Pericardium fibroblast (primary cell): ENCODE results near the gene ANXA4. TPM values are rescaled to one million over a fixed set of nuclear protein-coding genes. Genes with fewer than 3 reads are reported as not detected.

Source experiments
- total RNA-seq: library from RNA; depleted of rRNA; stranded (reverse); fragments of >200 nt; gene quantifications from 2 replicates; pipeline ENCODE4 v1.2.3, GENCODE V29; 2015

Gene ANXA4
- 61.2 and 91.4 TPM in 2 replicates for total RNA-seq

GRCh38 chr2:69741575-69742321, at the start of gene ANXA4:
Gene ANXA4 (plus strand): TSS chr2:69742134. CDS start chr2:69781566, 39,432 bp downstream.

GRCh38 chr2:69829256-69830044, 87.5 kb downstream of the ANXA4 start, which contains the start of gene GMCL1:
Gene GMCL1 (plus strand): TSS chr2:69829660. CDS start chr2:69829893, 233 bp downstream.

Other genes starting within 250 kb of the ANXA4 start
- 22.9 and 30.3 TPM in 2 replicates for gene AAK1, start 98.4 kb upstream of the ANXA4 start, total RNA-seq
- gene GMCL1, start 87.5 kb downstream of the ANXA4 start, total RNA-seq, result 5.5 and 9.6 TPM in 2 replicates
- gene SNRNP27, start 151.8 kb downstream of the ANXA4 start, total RNA-seq, result 22.2 and 41.2 TPM in 2 replicates
- gene MXD1, start 173.0 kb downstream of the ANXA4 start, total RNA-seq, result 4.8 and 6.0 TPM in 2 replicates
- 0.70 and 0.77 TPM in 2 replicates for gene ASPRV1, start 219.5 kb downstream of the ANXA4 start, total RNA-seq